ENCODE measurements around the gene AOC1.
"Not testable (repeated sequence)": the region's sequence is repeated elsewhere in the genome, so short reads cannot be mapped to it uniquely, and the experiment has no call there.

DNA sequence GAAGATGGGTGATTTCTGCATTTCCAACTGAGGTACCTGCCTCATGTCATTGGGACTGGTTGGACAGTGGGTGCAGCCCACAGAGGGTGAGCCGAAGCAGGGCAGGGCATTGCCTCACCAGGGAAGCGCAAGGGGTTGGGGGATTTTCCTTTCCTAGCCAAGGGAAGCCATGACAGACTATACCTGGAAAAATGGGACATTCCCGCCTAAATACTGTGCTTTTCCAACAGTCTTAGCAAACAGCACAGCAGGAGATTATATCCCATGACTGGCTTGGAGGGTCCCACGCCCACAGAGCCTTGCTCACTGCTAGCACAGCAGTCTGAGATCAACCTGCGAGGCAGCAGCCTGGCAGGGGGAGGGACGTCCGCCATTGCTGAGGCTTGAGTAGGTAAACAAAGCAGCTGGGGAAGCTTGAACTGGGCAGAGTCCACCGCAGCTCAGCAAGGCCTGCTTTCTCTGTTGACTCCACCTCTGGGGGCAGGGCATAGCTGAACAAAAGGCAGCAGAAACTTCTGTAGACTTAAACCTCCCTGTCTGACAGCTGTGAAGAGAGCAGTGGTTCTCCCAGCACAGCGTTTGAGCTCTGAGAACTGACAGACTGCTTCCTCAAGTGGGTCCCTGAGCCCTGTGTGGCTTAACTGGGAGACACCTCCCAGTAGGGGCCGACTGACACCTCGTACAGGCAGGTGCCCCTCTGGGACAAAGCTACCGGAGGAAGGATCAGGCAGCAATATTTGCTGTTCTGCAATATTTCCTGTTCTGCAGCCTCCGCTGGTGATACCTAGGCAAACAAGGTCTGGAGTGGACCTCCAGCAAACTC is 44.5 kb upstream of the AOC1 start:
- TF ChIP-seq, protein P1, sequence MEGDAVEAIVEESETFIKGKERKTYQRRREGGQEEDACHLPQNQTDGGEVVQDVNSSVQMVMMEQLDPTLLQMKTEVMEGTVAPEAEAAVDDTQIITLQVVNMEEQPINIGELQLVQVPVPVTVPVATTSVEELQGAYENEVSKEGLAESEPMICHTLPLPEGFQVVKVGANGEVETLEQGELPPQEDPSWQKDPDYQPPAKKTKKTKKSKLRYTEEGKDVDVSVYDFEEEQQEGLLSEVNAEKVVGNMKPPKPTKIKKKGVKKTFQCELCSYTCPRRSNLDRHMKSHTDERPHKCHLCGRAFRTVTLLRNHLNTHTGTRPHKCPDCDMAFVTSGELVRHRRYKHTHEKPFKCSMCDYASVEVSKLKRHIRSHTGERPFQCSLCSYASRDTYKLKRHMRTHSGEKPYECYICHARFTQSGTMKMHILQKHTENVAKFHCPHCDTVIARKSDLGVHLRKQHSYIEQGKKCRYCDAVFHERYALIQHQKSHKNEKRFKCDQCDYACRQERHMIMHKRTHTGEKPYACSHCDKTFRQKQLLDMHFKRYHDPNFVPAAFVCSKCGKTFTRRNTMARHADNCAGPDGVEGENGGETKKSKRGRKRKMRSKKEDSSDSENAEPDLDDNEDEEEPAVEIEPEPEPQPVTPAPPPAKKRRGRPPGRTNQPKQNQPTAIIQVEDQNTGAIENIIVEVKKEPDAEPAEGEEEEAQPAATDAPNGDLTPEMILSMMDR (IDR thresholded peaks at IDR 0.05; ENCODE audit: low read depth, low read length, missing input control): not testable (repeated sequence)
- TF ChIP-seq GABPA (IDR thresholded peaks at IDR 0.05 in 1 of 2, conservative IDR thresholded peaks at IDR 0.05 in 1 of 2): not testable (repeated sequence)
- TF ChIP-seq TAF1 (conservative IDR thresholded peaks at IDR 0.05) (peak; percentile 21), RAD21 (IDR thresholded peaks at IDR 0.05) (peak; percentile 28 to 32)

All from liver (tissue), 3 donors.